Endothelial cell of umbilical vein (primary cell): ENCODE results near the gene PIM3. TPM values are rescaled to one million over a fixed set of nuclear protein-coding genes. Genes with fewer than 3 reads are reported as not detected.

Source experiments
- BruUV-seq: library from RNA; stranded (reverse); fragments of 400-500 nt; replicated peaks from 2 replicates; lab custom pipeline; 2021; lab: Mats Ljungman, UMichigan
- CTCF ChIA-PET: fragments of 300-600, 350-600 bp; sonication (Branson Sonifier 250); formaldehyde crosslinking; loops from one replicate; lab custom pipeline; 2021; ENCODE audit warnings: antibody characterized with exemption, inconsistent platforms; lab: Charles Lee
- POLR2A ChIA-PET: fragments of 300-600, 350-600 bp; sonication (Branson Sonifier 250); formaldehyde crosslinking; loops from one replicate; lab custom pipeline; 2021; ENCODE audit warnings: antibody characterized with exemption, inconsistent platforms; lab: Charles Lee
- DNase-seq: peaks from one replicate; pipeline ENCODE4 v3.0.0-alpha.2; 2011; ENCODE audit warnings: low read depth, low spot score
- FAIRE-seq: peaks from 2 replicates; lab custom pipeline; 2011; peaks lifted over from hg19 to GRCh38; lab: Jason Lieb, UNC
- H2AFZ ChIP-seq: 2 replicates; pipeline ENCODE4 v1.6.0; 2012; ENCODE audit warnings: low read depth, low read length, control low read depth, inconsistent platforms
- H3K27ac ChIP-seq: 2 replicates; pipeline ENCODE4 v1.5.1; 2011; ENCODE audit warnings: low read depth, mild to moderate bottlenecking, control low read depth, low read length, moderate library complexity; ENCODE audit not compliant: insufficient read depth
- H3K27me3 ChIP-seq, 2 experiments: 2 replicates each; pipeline versions ENCODE4 v1.6.0 to v1.6.1; 2011; ENCODE audit warnings: low read length in 2 of 2, mixed read lengths in 1 of 2; ENCODE audit not compliant: control insufficient read depth in 2 of 2, insufficient read depth in 2 of 2
- H3K36me3 ChIP-seq, 2 experiments: 2 replicates in 1 of 2; 3 replicates in 1 of 2; pipeline ENCODE4 v1.5.1; 2011; ENCODE audit warnings: low read length in 2 of 2, mild to moderate bottlenecking in 1 of 2, moderate library complexity in 1 of 2; ENCODE audit not compliant: control insufficient read depth in 2 of 2, insufficient read depth in 2 of 2; ENCODE audit errors: extremely low read depth in 1 of 2
- H3K4me1 ChIP-seq: 3 replicates; pipeline ENCODE4 v1.5.1; 2011; ENCODE audit warnings: mild to moderate bottlenecking, low read length; ENCODE audit not compliant: control insufficient read depth, insufficient read depth; ENCODE audit errors: extremely low read depth
- H3K4me2 ChIP-seq: 2 replicates; pipeline ENCODE4 v1.6.1; 2011; ENCODE audit warnings: low read length, control low read depth, mixed read lengths; ENCODE audit not compliant: insufficient read depth
- H3K4me3 ChIP-seq, 3 experiments: fragments of 200-600 bp in 1 of 3; sonication (generic), shearing (Covaris generic) in 1 of 3; replicated peaks in 1 of 3; 2 replicates each; pipeline ENCODE4 v1.5.1; 2011 to 2016; ENCODE audit warnings: control low read depth in 3 of 3, low read length in 3 of 3, mild to moderate bottlenecking in 2 of 3, inconsistent platforms in 1 of 3, low read depth in 1 of 3, moderate library complexity in 1 of 3; ENCODE audit not compliant: insufficient read depth in 1 of 3
- H3K79me2 ChIP-seq: 2 replicates; pipeline ENCODE4 v1.6.0; 2012; ENCODE audit warnings: low read length, inconsistent platforms; ENCODE audit not compliant: control insufficient read depth, insufficient read depth
- H3K9ac ChIP-seq: replicated peaks from 2 replicates; pipeline ENCODE3; 2011; ENCODE audit warnings: low read length, control low read depth; ENCODE audit not compliant: insufficient read depth; ENCODE audit errors: extremely low read depth
- H3K9me1 ChIP-seq: replicated peaks from 3 replicates; pipeline ENCODE4 v1.6.0; 2011; ENCODE audit warnings: mild to moderate bottlenecking, low read length; ENCODE audit not compliant: control insufficient read depth, insufficient read depth; ENCODE audit errors: extremely low read depth
- H3K9me3 ChIP-seq: replicated peaks from 2 replicates; pipeline ENCODE4 v1.5.1; 2012; ENCODE audit warnings: low read length, inconsistent platforms; ENCODE audit not compliant: control insufficient read depth, insufficient read depth
- H4K20me1 ChIP-seq: replicated peaks from 2 replicates; pipeline ENCODE3; 2011; ENCODE audit warnings: mild to moderate bottlenecking, low read length; ENCODE audit not compliant: control insufficient read depth, insufficient read depth; ENCODE audit errors: extremely low read depth
- CTCF ChIP-seq, 2 donors: IDR thresholded peaks; 1 replicate in 1 of 2; 2 replicates in 1 of 2; pipeline ENCODE4 v1.5.1; 2011; ENCODE audit warnings: low read length in 2 of 2, mild to moderate bottlenecking in 2 of 2, moderate library complexity in 2 of 2, control low read depth in 1 of 2, inconsistent platforms in 1 of 2, low read depth in 1 of 2; ENCODE audit not compliant: insufficient read depth in 1 of 2; ENCODE audit errors: extremely low read depth in 1 of 2
- EZH2 ChIP-seq: IDR thresholded peaks from 2 replicates; pipeline ENCODE4 v1.6.1; 2012; ENCODE audit warnings: borderline replicate concordance, low read depth, mild to moderate bottlenecking, moderate library complexity, low read length, inconsistent platforms; ENCODE audit not compliant: severe bottlenecking
- FOS ChIP-seq: IDR thresholded peaks from 2 replicates; pipeline ENCODE4 v1.6.1; 2011; ENCODE audit warnings: mild to moderate bottlenecking, low read length, moderate library complexity, borderline replicate concordance; ENCODE audit not compliant: insufficient read depth
- GATA2 ChIP-seq: IDR thresholded peaks from 2 replicates; pipeline ENCODE4 v1.7.0; 2011; ENCODE audit warnings: low read depth, mild to moderate bottlenecking, moderate library complexity, mixed read lengths, low read length; ENCODE audit not compliant: insufficient read length, insufficient read depth
- JUN ChIP-seq: IDR thresholded peaks from 2 replicates; pipeline ENCODE4 v1.6.1; 2011; ENCODE audit warnings: borderline replicate concordance, low read depth; ENCODE audit not compliant: insufficient read length, insufficient read depth
- MAX ChIP-seq: IDR thresholded peaks from 2 replicates; pipeline ENCODE4 v1.6.1; 2011; ENCODE audit not compliant: insufficient read depth, insufficient read length
- MYC ChIP-seq: IDR thresholded peaks from one replicate; pipeline ENCODE4 v1.6.1; 2011; ENCODE audit warnings: mild to moderate bottlenecking, low read depth, low read length
- POLR2A ChIP-seq: IDR thresholded peaks from 2 replicates; pipeline ENCODE4 v1.6.1; 2012; ENCODE audit warnings: low read depth, mild to moderate bottlenecking, control low read depth, low read length
- POLR2AphosphoS5 ChIP-seq: IDR thresholded peaks from 2 replicates; pipeline ENCODE4 v1.6.1; 2012; ENCODE audit warnings: low read depth, mild to moderate bottlenecking, control low read depth, low read length, moderate library complexity; ENCODE audit not compliant: insufficient read depth
- dilution Hi-C: fragments of 300-500 bp; cut with MboI; formaldehyde crosslinking; loops from one replicate; pipeline ENCODE4 v1.15.0; 2019; ENCODE audit warnings: low sequenced_read_pairs; ENCODE audit not compliant: extremely low pct_ligation_motif_present
- intact Hi-C: fragments of 100-400 bp; cut with micrococcal nuclease; formaldehyde crosslinking; loops from one replicate; pipeline ENCODE4 v1.10.0; 2022
- polyA plus RNA-seq, 4 experiments: library from polyadenylated mRNA; depleted of rRNA in 3 of 4; stranded (reverse) in 3 of 4; unstranded in 1 of 4; fragments of >200 nt; gene quantifications; 2 replicates each; pipeline versions ENCODE4 v1.2.1 to v1.2.3, GENCODE V29; 2011 to 2012; ENCODE audit warnings: missing spikeins in 1 of 4
- total RNA-seq: library from RNA; stranded (reverse); gene quantifications from 2 replicates; pipeline ENCODE4 v1.2.3, GENCODE V29; 2021

The PIM3 gene
- total and polyA plus RNA-seq, 2 donors (not counting 3 experiments of a cell fraction or from before 2014, with no cell fraction given), result 131 to 185 TPM

GRCh38 chr22:49934891-49935557 is 25.5 kb upstream of the PIM3 start:
- no peak overlapping the region for H2AFZ ChIP-seq
- FAIRE-seq (no peak), DNase-seq (peak; percentile 44)
- CTCF ChIA-PET, result interaction anchor here (4.3 kb wide), 1 partner anchor 96 kb away, joined by 34 read pairs; no protein-coding TSS in a partner anchor
- no peaks in the 10 kb centered on the region for H4K20me1 ChIP-seq
- H3K79me2 ChIP-seq, result no peaks in the 10 kb centered on the region
- intact Hi-C loops, result no loop called here
- no peaks in the 10 kb centered on the region for H3K27me3 ChIP-seq
- H3K27ac ChIP-seq, result peak overlapping the region; percentile 78
- peak overlapping the region in 1 of 3 experiments; percentile 33 for H3K4me3 ChIP-seq
- no peaks in the 10 kb centered on the region for H3K36me3 ChIP-seq
- H3K4me2 ChIP-seq, result peak overlapping the region; percentile 47
- H3K9me3 ChIP-seq, result no peaks in the 10 kb centered on the region
- H3K9me1 ChIP-seq, result no peaks in the 10 kb centered on the region
- peaks cover 67% of the 10 kb centered on the region for H3K4me1 ChIP-seq
- dilution Hi-C loops, result no loop called here
- no TSS peak for BruUV-seq
- TF ChIP-seq FOS, result no peak
- POLR2A ChIA-PET, result interaction anchor here (0.8 to 1.8 kb wide), 2 partner anchors 26 to 373 kb away, joined by 4 to 14 read pairs; partner anchors contain the start of genes PIM3 and PLXNB2
- H3K9ac ChIP-seq, result peak overlapping the region; percentile 45

- Histone ChIP-seq H3K9ac (no peak overlapping the region), H4K20me1 (no peaks in the 10 kb centered on the region)
- POLR2A ChIA-PET, result interaction anchor here (0.7 to 1.8 kb wide), 4 partner anchors 11 to 372 kb away, joined by 4 to 14 read pairs (median 6); partner anchors contain the start of genes PIM3 and PLXNB2
Observed at GRCh38 chr22:49935561-49935960, 25.0 kb upstream of the PIM3 start.

More at GRCh38 chr22:49935561-49935960, 25.0 kb upstream of the PIM3 start:
- intact Hi-C loops (no loop called here), dilution Hi-C loops (no loop called here)
- Histone ChIP-seq H3K9me1 (no peaks in the 10 kb centered on the region), H3K4me3 (peak overlapping the region in 1 of 3 experiments; percentile 33), H3K27ac (no peak overlapping the region), H3K36me3 (no peaks in the 10 kb centered on the region), H3K27me3 (no peaks in the 10 kb centered on the region), H3K4me1 (peaks cover 63% of the 10 kb centered on the region), H3K4me2 (no peak overlapping the region), H2AFZ (no peak overlapping the region), H3K9me3 (no peaks in the 10 kb centered on the region), H3K79me2 (no peaks in the 10 kb centered on the region)
- no TSS peak for BruUV-seq
- FAIRE-seq, result no peak
- no peak for DNase-seq
- CTCF ChIA-PET, result interaction anchor here (1.0 to 4.3 kb wide), 3 partner anchors 12 to 95 kb away, joined by 3 to 34 read pairs (median 3); no protein-coding TSS in a partner anchor
- no peak for TF ChIP-seq MAX
- TF ChIP-seq POLR2A, result no peak
- TF ChIP-seq MYC, result no peak
- TF ChIP-seq POLR2AphosphoS5, result no peak
- no peak for TF ChIP-seq CTCF (IDR thresholded peaks at IDR 0.05; ENCODE audit: extremely low read depth in 1 of 2, insufficient read depth in 1 of 2, low read depth in 1 of 2, low read length in 2 of 2)
- no peak for TF ChIP-seq JUN
- TF ChIP-seq EZH2, result no peak
- no peak for TF ChIP-seq GATA2
- no peak for TF ChIP-seq FOS
